B cell (primary cell): ENCODE measurements around the gene PPBP.

Source experiments
- CTCF ChIP-seq: fragments of 200-600 bp; IDR thresholded peaks from one replicate; pipeline ENCODE4 v1.8.0; 2022; ENCODE audit warnings: antibody characterized with exemption, mild to moderate bottlenecking
- EZH2 ChIP-seq: IDR thresholded peaks from 2 replicates; pipeline ENCODE4 v1.6.1; 2012; ENCODE audit warnings: borderline replicate concordance, low read depth, mild to moderate bottlenecking, moderate library complexity, low read length; ENCODE audit not compliant: insufficient read depth, poor library complexity, severe bottlenecking

- no peak for TF ChIP-seq CTCF
- TF ChIP-seq EZH2: no peak
Observed at GRCh38 chr4:73945674-73946449, 42.1 kb downstream of the PPBP start.
